Measurements from ENCODE around the gene CLPTM1L.

The CLPTM1L gene

DNA sequence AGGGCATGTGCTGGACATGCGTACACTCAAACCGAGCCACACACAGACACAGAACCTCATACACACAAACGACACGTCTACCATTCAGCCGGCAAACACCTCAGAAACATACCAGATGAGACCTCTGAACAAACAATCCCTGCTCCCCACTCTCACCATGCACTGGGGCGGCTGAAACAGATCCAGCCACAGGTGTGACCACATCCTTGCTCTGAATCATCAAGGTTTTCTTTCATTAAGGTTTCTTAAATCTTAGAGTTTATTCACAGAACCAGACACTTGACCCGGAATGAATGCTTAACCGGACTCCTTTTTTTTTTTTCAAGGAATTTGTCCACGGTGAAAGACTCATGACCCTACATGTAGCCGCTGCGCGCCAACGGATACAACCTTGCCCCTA is 76.2 kb downstream of the CLPTM1L start:
- H3K4me3 ChIP-seq (ENCODE audit: low read depth, low read length) = peak overlapping the region; percentile 55
- TF ChIP-seq, protein P1, sequence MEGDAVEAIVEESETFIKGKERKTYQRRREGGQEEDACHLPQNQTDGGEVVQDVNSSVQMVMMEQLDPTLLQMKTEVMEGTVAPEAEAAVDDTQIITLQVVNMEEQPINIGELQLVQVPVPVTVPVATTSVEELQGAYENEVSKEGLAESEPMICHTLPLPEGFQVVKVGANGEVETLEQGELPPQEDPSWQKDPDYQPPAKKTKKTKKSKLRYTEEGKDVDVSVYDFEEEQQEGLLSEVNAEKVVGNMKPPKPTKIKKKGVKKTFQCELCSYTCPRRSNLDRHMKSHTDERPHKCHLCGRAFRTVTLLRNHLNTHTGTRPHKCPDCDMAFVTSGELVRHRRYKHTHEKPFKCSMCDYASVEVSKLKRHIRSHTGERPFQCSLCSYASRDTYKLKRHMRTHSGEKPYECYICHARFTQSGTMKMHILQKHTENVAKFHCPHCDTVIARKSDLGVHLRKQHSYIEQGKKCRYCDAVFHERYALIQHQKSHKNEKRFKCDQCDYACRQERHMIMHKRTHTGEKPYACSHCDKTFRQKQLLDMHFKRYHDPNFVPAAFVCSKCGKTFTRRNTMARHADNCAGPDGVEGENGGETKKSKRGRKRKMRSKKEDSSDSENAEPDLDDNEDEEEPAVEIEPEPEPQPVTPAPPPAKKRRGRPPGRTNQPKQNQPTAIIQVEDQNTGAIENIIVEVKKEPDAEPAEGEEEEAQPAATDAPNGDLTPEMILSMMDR (IDR thresholded peaks at IDR 0.05; ENCODE audit: low read depth, low read length) = no peak

DNA sequence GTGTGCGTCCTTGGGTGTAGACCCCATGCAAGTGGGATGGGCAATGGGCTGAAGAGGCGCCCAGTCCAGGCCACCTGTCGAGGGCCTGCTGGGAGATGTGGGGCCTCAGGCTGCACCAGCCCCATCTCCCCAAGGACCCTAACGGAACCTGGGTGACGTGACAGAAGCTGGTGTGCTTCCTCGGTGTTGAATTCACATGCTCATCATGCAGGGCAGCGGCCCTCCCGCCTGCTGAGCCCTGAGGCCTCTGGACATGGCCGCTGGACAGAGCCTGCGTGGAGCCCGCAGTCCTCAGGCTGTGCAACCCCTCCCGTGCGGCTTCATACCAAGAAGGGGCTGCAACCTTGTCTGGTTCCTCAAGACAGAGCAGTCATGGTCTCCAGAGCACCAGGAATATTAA is 76.8 kb downstream of the CLPTM1L start:
- TF ChIP-seq, protein P1 (IDR thresholded peaks at IDR 0.05; ENCODE audit: low read depth, low read length) = no peak

More for the DNA sequence above, 76.8 kb downstream of the CLPTM1L start:
- peak overlapping the region; percentile 55 for H3K4me3 ChIP-seq (ENCODE audit: low read depth, low read length)

All from WI38 (cell line).